K562 treated with DMSO at 1 percent for 48 hours (cell line): Measurements from ENCODE around the gene GLOD4. TPM values are rescaled to one million over a fixed set of nuclear protein-coding genes. Genes with fewer than 3 reads are reported as not detected.

ENCODE experiments used
- total RNA-seq: library from RNA; unstranded; fragments of 300-600 nt; gene quantifications from 2 replicates; pipeline ENCODE4 v1.2.3, GENCODE V29; 2022; ENCODE audit warnings: low replicate concordance; ENCODE audit errors: extremely low read depth

The GLOD4 gene
- total RNA-seq = not detected in 2 replicates

GRCh38 chr17:781805-782731, at the start of gene GLOD4, which contains the start of gene MRM3:
GLOD4 (minus strand) TSS chr17:782280; CDS start chr17:782255, 25 bp downstream.
MRM3 (plus strand) TSS chr17:782353; CDS start chr17:782379, 26 bp downstream.

GRCh38 chr17:752002-752619, 30.0 kb downstream of the GLOD4 start, which contains the start of gene GEMIN4:
GEMIN4 (minus strand) TSS chr17:752264; CDS start chr17:752142, 122 bp downstream.

GRCh38 chr17:732067-732901, 49.8 kb downstream of the GLOD4 start, which contains the start of gene TLCD3A:
TLCD3A (plus strand) TSS chr17:732596; CDS start chr17:732648, 52 bp downstream.

Other genes with a start within 250 kb of the GLOD4 start
- gene VPS53, start 67.4 kb downstream of the GLOD4 start, total RNA-seq = not detected in 2 replicates
- not detected in 2 replicates for gene TLCD3A, start 49.7 kb downstream of the GLOD4 start, total RNA-seq
- gene GEMIN4, start 30.0 kb downstream of the GLOD4 start, total RNA-seq = not detected in 2 replicates
- gene MRM3, start 73 bp upstream of the GLOD4 start, total RNA-seq = not detected in 2 replicates
- gene NXN, start 197.5 kb upstream of the GLOD4 start, total RNA-seq = not detected in 2 replicates
- gene TIMM22, start 214.8 kb upstream of the GLOD4 start, total RNA-seq = not detected in 2 replicates